Right cardiac atrium (tissue), 5 donors: ENCODE results near the gene RTL1. TPM values are rescaled to one million over a fixed set of nuclear protein-coding genes. Genes with fewer than 3 reads are reported as not detected.

Source experiments
- ATAC-seq, 2 donors: fragments of 200-7000 bp; cut with Tn5 transposase; one replicate each; pipeline versions ENCODE4 v1.8.0 to v1.9.1; 2020; ENCODE audit warnings: moderate library complexity in 2 of 2, mild to moderate bottlenecking in 1 of 2
- DNase-seq, 3 donors: peaks; one replicate each; pipeline ENCODE4 v3.0.0-alpha.2; 2020
- H3K27ac ChIP-seq: one replicate; pipeline ENCODE4 v1.5.1; 2013; ENCODE audit warnings: mild to moderate bottlenecking, low read length, control low read depth, moderate library complexity
- H3K27me3 ChIP-seq: one replicate; pipeline ENCODE4 v1.6.1; 2013; ENCODE audit not compliant: control insufficient read depth, insufficient read depth
- H3K4me1 ChIP-seq: one replicate; pipeline ENCODE4 v1.6.1; 2013; ENCODE audit warnings: low read length; ENCODE audit not compliant: control insufficient read depth, insufficient read depth
- H3K4me3 ChIP-seq: one replicate; pipeline ENCODE4 v1.5.1; 2013; ENCODE audit warnings: low read length, control low read depth
- H3K9me3 ChIP-seq: one replicate; pipeline ENCODE4 v1.6.1; 2013; ENCODE audit warnings: low read length; ENCODE audit not compliant: control insufficient read depth
- WGBS: extraction: QIAGEN DNeasy Blood & Tissue Kit; methylation state at CpG from one replicate; pipeline ENCODE4 v1.1.7; 2013; 5-methylcytosine and 5-hydroxymethylcytosine counted together
- intact Hi-C, 4 donors: fragments of 100-400 bp; cut with DNase I; formaldehyde crosslinking; loops; one replicate each; pipeline versions ENCODE4 v1.11.0 to v1.14.0; 2022 to 2023
- polyA plus RNA-seq: library from polyadenylated mRNA; stranded (reverse); fragments of 200-250 nt; gene quantifications from one replicate; pipeline ENCODE4 v1.2.3, GENCODE V29; 2013
- total RNA-seq, 4 donors: library from RNA; stranded (reverse); fragmentation: NEBNext Ultra II Directional; extraction: Animal tissue kit (Norgen Biotek cat#: 25700); gene quantifications; one replicate each; pipeline ENCODE4 v1.2.1, GENCODE V29; 2021
- donor health status: healthy with polysubstance abuse.
- donor health status: DM: no; HTN: yes; CAD: no.
- donor health status: DM: no; HTN: no; CAD: no.
- donor health status: DM: no; HTN: yes; CAD: no; lungs with severe emphysema.
- donor health status: DM: yes; HTN: yes; CAD: no.

RTL1 gene
- total and polyA plus RNA-seq, 5 donors, result 0.05 TPM; not detected in 4

GRCh38 chr14:100896369-100897060 is 7.0 kb downstream of the RTL1 start:
- Histone ChIP-seq H3K4me3 (no peak overlapping the region), H3K4me1 (peaks cover 2% of the 10 kb centered on the region), H3K27me3 (no peaks in the 10 kb centered on the region), H3K9me3 (no peaks in the 10 kb centered on the region), H3K27ac (no peak overlapping the region)
- ATAC-seq (no peak), DNase-seq (no peak)
- intact Hi-C loops, result no loop called here
- WGBS, result 56% methylated on average over 22 of the region's 22 CpGs

DNA sequence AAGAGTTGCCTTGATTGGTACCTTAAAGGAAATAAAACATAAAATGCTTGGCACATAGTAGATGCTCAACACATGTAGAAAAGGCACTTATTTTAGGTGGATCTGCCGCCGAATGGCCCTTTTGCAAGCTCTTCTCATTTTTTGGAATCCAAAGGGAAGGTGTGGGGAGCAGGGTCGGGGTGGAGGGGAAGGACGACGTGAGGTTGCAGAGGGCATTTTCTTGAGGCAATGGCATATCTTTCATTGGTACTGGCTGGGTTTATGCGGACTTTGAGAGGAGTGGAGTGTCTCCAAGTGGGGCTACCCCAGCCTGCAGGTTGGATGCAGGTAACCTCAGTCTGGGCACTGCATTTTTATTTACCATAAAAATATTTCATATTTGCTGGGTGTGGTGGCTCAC is 8.1 kb downstream of the RTL1 start:
- Histone ChIP-seq H3K4me1 (peaks cover 2% of the 10 kb centered on the region), H3K4me3 (no peak overlapping the region), H3K27me3 (no peaks in the 10 kb centered on the region), H3K9me3 (no peaks in the 10 kb centered on the region), H3K27ac (no peak overlapping the region)
- intact Hi-C loops, result no loop called here
- DNase-seq (no peak), ATAC-seq (no peak)
- 90% methylated on average over 6 of the region's 6 CpGs for WGBS

DNA sequence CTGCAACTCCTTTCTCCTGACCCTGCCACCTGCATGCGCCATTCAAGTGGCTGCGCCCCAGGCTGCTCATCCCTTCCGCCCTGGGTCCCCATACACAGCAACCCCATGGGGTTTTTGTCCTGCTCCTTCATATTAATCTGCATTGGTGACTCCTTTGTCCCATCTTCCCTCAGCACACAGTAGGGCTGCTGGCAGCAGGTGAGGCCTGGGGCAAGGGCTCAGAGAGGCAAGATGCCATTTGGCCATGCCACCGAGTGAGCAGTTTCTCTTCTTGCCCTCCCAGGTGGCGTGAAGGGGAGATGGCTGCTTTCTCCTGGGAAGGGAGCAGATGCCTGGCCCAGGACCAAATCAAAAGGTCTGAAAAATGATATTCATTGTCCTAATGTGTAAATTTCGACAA is 9.1 kb downstream of the RTL1 start:
- Histone ChIP-seq H3K9me3 (no peaks in the 10 kb centered on the region), H3K4me1 (peaks cover 2% of the 10 kb centered on the region), H3K4me3 (no peak overlapping the region), H3K27me3 (no peaks in the 10 kb centered on the region), H3K27ac (no peak overlapping the region)
- no peak for DNase-seq
- no peak for ATAC-seq
- 91% methylated on average over 6 of the region's 6 CpGs for WGBS
- intact Hi-C loops, result no loop called here

- Histone ChIP-seq H3K9me3 (no peaks in the 10 kb centered on the region), H3K4me1 (no peaks in the 10 kb centered on the region), H3K27me3 (no peaks in the 10 kb centered on the region), H3K27ac (no peak overlapping the region), H3K4me3 (no peak overlapping the region)
- ATAC-seq (no peak), DNase-seq (no peak)
- intact Hi-C loops, result no loop called here
- WGBS, result 87% methylated on average over 11 of the region's 11 CpGs
These were observed 9.8 kb downstream of the RTL1 start for GRCh38 chr14:100893760-100894159.

- 81% methylated on average over 8 of the region's 8 CpGs for WGBS
- H3K4me1 ChIP-seq, result no peaks in the 10 kb centered on the region
- ATAC-seq (no peak), DNase-seq (no peak)
- no peaks in the 10 kb centered on the region for H3K9me3 ChIP-seq
- no peaks in the 10 kb centered on the region for H3K27me3 ChIP-seq
- no peak overlapping the region for H3K27ac ChIP-seq
- intact Hi-C loops, result no loop called here
- no peak overlapping the region for H3K4me3 ChIP-seq
These were observed 10.3 kb downstream of the RTL1 start for GRCh38 chr14:100893228-100893601.

DNA sequence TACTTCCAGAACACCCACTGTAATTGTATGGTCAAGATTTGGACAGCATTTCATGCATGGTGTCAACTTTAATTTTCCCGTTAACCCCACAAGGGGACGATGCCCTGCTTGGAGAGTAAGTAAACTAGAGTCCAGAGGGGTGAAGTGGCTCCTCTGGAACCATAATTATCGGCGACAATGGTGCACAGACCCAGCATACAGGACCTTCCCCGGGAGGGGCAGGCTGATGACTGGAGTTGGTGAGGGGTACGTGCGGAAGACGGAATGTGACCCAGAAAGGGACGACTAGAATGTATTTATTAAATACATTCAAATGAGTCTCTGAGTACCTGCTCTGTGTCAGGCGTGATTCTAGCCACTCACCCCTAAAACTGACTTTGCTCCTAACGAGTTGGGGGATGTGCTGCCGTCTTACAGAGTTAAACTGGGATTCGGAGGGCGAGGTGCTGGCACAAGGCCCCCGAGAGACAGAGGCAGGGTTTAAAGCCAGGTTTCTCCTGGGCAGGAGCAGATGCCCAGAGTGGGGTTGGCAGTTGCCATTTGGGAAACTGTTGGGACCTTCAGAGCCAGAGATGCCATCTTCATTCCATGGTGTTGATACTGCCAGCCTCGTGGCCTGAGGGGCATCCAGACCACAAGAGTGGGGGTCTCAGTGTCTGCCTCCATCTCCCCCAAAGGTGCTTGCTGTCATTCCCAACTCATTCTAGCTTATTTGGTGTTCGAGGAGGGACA is 10.9 kb downstream of the RTL1 start:
- intact Hi-C loops, result no loop called here
- Histone ChIP-seq H3K27ac (no peak overlapping the region), H3K27me3 (no peaks in the 10 kb centered on the region), H3K4me1 (no peaks in the 10 kb centered on the region), H3K4me3 (no peak overlapping the region), H3K9me3 (no peaks in the 10 kb centered on the region)
- DNase-seq, result no peak
- no peak for ATAC-seq
- WGBS, result 84% methylated on average over 17 of the region's 17 CpGs

GRCh38 chr14:100891501-100892445 is 11.7 kb downstream of the RTL1 start:
- Histone ChIP-seq H3K27me3 (no peaks in the 10 kb centered on the region), H3K4me3 (no peak overlapping the region), H3K27ac (no peak overlapping the region), H3K9me3 (no peaks in the 10 kb centered on the region), H3K4me1 (no peaks in the 10 kb centered on the region)
- DNase-seq (no peak), ATAC-seq (no peak)
- intact Hi-C loops, result no loop called here
- WGBS, result 92% methylated on average over 13 of the region's 13 CpGs

DNA sequence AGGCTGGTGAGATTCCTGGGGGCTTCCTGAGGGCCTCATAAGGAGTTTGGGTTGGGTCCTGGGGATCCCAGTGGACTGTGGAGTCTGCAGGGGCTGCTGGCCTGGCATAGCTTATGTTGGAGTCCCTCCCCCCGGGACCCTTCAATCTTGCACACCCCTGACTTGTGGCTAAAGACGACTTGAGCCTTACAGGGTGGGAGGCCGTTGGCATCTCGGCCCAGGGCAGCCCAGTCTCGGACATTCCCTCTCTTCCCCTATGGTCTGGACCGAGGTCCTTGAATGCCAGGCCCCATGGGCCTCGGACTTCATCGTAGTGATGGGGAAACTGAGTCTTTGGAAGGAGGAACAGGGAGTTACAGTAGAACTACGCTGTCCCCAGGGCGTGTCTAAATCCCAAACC is 12.5 kb downstream of the RTL1 start:
- 90% methylated on average over 10 of the region's 10 CpGs for WGBS
- intact Hi-C loops, result no loop called here
- no peak for DNase-seq

GRCh38 chr14:100890061-100890850 is 13.3 kb downstream of the RTL1 start:
- Histone ChIP-seq H3K27me3 (no peaks in the 10 kb centered on the region), H3K4me1 (no peaks in the 10 kb centered on the region), H3K4me3 (no peak overlapping the region), H3K27ac (no peak overlapping the region), H3K9me3 (no peaks in the 10 kb centered on the region)
- WGBS, result 82% methylated on average over 8 of the region's 8 CpGs
- ATAC-seq (no peak), DNase-seq (peak in 1 of 3 donors; percentile 11)
- intact Hi-C loops, result no loop called here

More for the DNA sequence above, 12.5 kb downstream of the RTL1 start:
- H3K27me3 ChIP-seq, result no peaks in the 10 kb centered on the region
- no peaks in the 10 kb centered on the region for H3K4me1 ChIP-seq
- no peaks in the 10 kb centered on the region for H3K9me3 ChIP-seq
- no peak overlapping the region for H3K4me3 ChIP-seq
- no peak overlapping the region for H3K27ac ChIP-seq
- ATAC-seq, result no peak

- Histone ChIP-seq H3K4me3 (no peak overlapping the region), H3K27ac (no peak overlapping the region), H3K9me3 (no peaks in the 10 kb centered on the region), H3K27me3 (no peaks in the 10 kb centered on the region), H3K4me1 (no peaks in the 10 kb centered on the region)
- 89% methylated on average over 6 of the region's 6 CpGs for WGBS
- DNase-seq, result peak in 1 of 3 donors; percentile 32
- ATAC-seq, result no peak
- intact Hi-C loops, result no loop called here
These were observed 13.9 kb downstream of the RTL1 start for GRCh38 chr14:100889641-100890040.
